SK-N-SH treated with all-trans-retinoic acid at 6 μM for 48 hours (cell line): ENCODE results near the gene EPS8.

ENCODE experiments used
- ATAC-seq: fragments of 200-7000 bp; cut with Tn5 transposase; 3 replicates; pipeline ENCODE4 v1.9.1; 2020; ENCODE audit warnings: mild to moderate bottlenecking, moderate library complexity
- ARNTL ChIP-seq: fragments of 450-650 bp; formaldehyde crosslinking; IDR thresholded peaks from 2 replicates; pipeline ENCODE4 v1.5.0; 2020; ENCODE audit warnings: low read depth, mild to moderate bottlenecking, moderate library complexity, borderline replicate concordance
- BACH2 ChIP-seq: fragments of 250-450 bp; sonication (Bioruptor Pico); IDR thresholded peaks from 2 replicates; pipeline ENCODE4 v1.9.0; 2021; ENCODE audit warnings: mild to moderate bottlenecking, borderline replicate concordance
- CREB5 ChIP-seq: fragments of 250-450 bp; sonication (Bioruptor Pico); IDR thresholded peaks from 2 replicates; pipeline ENCODE4 v1.5.1; 2020; ENCODE audit warnings: low read depth, mild to moderate bottlenecking, moderate library complexity
- CSDC2 ChIP-seq: fragments of 250-450 bp; sonication (Bioruptor Pico); IDR thresholded peaks from 2 replicates; pipeline ENCODE4 v1.5.0; 2020; ENCODE audit warnings: mild to moderate bottlenecking, moderate library complexity
- ESRRG ChIP-seq: fragments of 250-450 bp; sonication (Bioruptor Pico); IDR thresholded peaks from 2 replicates; pipeline ENCODE4 v1.6.1; 2021; ENCODE audit warnings: mild to moderate bottlenecking
- GLIS3 ChIP-seq: fragments of 250-450 bp; sonication (Bioruptor Pico); IDR thresholded peaks from 2 replicates; pipeline ENCODE4 v1.5.0; 2020; ENCODE audit warnings: mild to moderate bottlenecking, moderate library complexity
- ISL1 ChIP-seq: fragments of 250-450 bp; sonication (Bioruptor Pico); IDR thresholded peaks from 2 replicates; pipeline ENCODE4 v2.1.2; 2022; ENCODE audit warnings: mild to moderate bottlenecking, moderate library complexity
- OSR1 ChIP-seq: fragments of 250-450 bp; sonication (Bioruptor Pico); IDR thresholded peaks from 2 replicates; pipeline ENCODE4 v1.8.0; 2022; ENCODE audit warnings: moderate library complexity, mild to moderate bottlenecking, inconsistent platforms
- POU6F1 ChIP-seq: fragments of 250-450 bp; sonication (Bioruptor Pico); IDR thresholded peaks from 2 replicates; pipeline ENCODE4 v1.8.0; 2021; ENCODE audit warnings: low read depth, mild to moderate bottlenecking, moderate library complexity, borderline replicate concordance
- PPARA ChIP-seq: fragments of 250-450 bp; sonication (Bioruptor Pico); IDR thresholded peaks from 2 replicates; pipeline ENCODE4 v1.5.0; 2020; ENCODE audit warnings: mild to moderate bottlenecking, borderline replicate concordance
- RARB ChIP-seq: fragments of 250-450 bp; sonication (Bioruptor Pico); IDR thresholded peaks from 2 replicates; pipeline ENCODE4 v1.8.0; 2021; ENCODE audit warnings: mild to moderate bottlenecking, moderate library complexity
- SNAI2 ChIP-seq: fragments of 250-450 bp; sonication (Bioruptor Pico); IDR thresholded peaks from 2 replicates; pipeline ENCODE4 v1.5.0; 2020; ENCODE audit warnings: mild to moderate bottlenecking, moderate library complexity
- TCF4 ChIP-seq: fragments of 250-450 bp; sonication (Bioruptor Pico); IDR thresholded peaks from 2 replicates; pipeline ENCODE4 v1.8.0; 2021; ENCODE audit warnings: mild to moderate bottlenecking, moderate library complexity, borderline replicate concordance
- TOX ChIP-seq: fragments of 250-450 bp; sonication (Bioruptor Pico); IDR thresholded peaks from 2 replicates; pipeline ENCODE4 v1.8.0; 2021; ENCODE audit warnings: mild to moderate bottlenecking, moderate library complexity, borderline replicate concordance
- TSHZ2 ChIP-seq: fragments of 250-450 bp; sonication (Bioruptor Pico); IDR thresholded peaks from 2 replicates; pipeline ENCODE4 v1.5.0; 2020; ENCODE audit warnings: mild to moderate bottlenecking, moderate library complexity
- ZC3H10 ChIP-seq: fragments of 250-450 bp; sonication (Bioruptor Pico); IDR thresholded peaks from 2 replicates; pipeline ENCODE4 v1.5.1; 2021; ENCODE audit warnings: mild to moderate bottlenecking, moderate library complexity
- ZFP3 ChIP-seq: fragments of 250-450 bp; sonication (Bioruptor Pico); IDR thresholded peaks from 2 replicates; pipeline ENCODE4 v1.5.0; 2020; ENCODE audit warnings: mild to moderate bottlenecking, moderate library complexity
- ZFP30 ChIP-seq: fragments of 450-650 bp; formaldehyde crosslinking; IDR thresholded peaks from 2 replicates; pipeline ENCODE4 v1.5.0; 2022; ENCODE audit warnings: mild to moderate bottlenecking, moderate library complexity
- ZNF565 ChIP-seq: fragments of 450-650 bp; formaldehyde crosslinking; conservative IDR thresholded peaks from 2 replicates; pipeline ENCODE4 v1.5.0; 2020; ENCODE audit warnings: low read depth, mild to moderate bottlenecking, moderate library complexity
- ZNF8 ChIP-seq: fragments of 450-650 bp; formaldehyde crosslinking; IDR thresholded peaks from 2 replicates; pipeline ENCODE4 v1.5.0; 2020; ENCODE audit warnings: mild to moderate bottlenecking, moderate library complexity
- TF ChIP-seq, protein P1 (sequence below): fragments of 250-450 bp; sonication (Bioruptor Pico); IDR thresholded peaks from 2 replicates; pipeline ENCODE4 v1.5.1; 2021; ENCODE audit warnings: mild to moderate bottlenecking, moderate library complexity

Gene EPS8

DNA sequence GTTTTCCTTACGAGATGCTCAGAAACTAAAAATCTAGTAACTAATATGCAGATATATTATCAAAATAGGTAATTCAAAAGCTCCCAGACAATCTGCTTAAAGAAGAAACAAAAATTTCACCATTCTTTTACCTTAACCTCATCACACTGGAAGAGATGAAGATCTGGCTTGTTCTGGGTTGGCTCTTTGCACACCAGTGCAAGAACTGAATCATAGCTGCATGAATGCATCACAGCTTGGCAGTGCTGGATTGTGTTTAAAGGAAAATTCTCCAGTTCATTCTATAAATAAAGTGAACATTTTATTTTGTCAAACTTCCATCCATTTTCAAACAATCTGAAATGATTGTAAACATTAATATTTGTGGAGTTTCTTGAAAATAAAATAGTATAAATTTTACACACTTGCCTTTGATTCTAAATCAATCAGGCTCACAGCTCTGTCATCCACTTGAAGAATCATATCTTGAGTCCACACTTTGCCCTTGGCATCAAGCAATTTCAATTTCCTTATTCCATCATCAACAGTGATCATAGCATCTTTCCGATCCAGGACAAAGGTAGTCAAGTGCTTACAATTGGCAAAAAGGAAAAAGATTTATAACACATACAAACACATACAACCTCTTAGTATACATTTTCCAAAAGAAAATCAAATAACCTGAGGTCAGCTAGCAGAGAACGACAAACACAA is 119.8 kb downstream of the EPS8 start:
- no peak for ATAC-seq
- TF ChIP-seq TCF4 (CRISPR knock-in tag): no peak
- TF ChIP-seq TSHZ2 (CRISPR knock-in tag): no peak
- no peak for TF ChIP-seq SNAI2
- no peak for TF ChIP-seq CREB5 (CRISPR knock-in tag)
- TF ChIP-seq ZNF8 (CRISPR knock-in tag): no peak
- TF ChIP-seq ISL1: no peak
- TF ChIP-seq GLIS3: no peak
- TF ChIP-seq OSR1 (CRISPR knock-in tag): no peak
- no peak for TF ChIP-seq BACH2 (CRISPR knock-in tag)
- no peak for TF ChIP-seq ZNF565 (CRISPR knock-in tag)
- TF ChIP-seq POU6F1 (CRISPR knock-in tag): no peak
- TF ChIP-seq PPARA (CRISPR knock-in tag): no peak
- TF ChIP-seq, protein P1, sequence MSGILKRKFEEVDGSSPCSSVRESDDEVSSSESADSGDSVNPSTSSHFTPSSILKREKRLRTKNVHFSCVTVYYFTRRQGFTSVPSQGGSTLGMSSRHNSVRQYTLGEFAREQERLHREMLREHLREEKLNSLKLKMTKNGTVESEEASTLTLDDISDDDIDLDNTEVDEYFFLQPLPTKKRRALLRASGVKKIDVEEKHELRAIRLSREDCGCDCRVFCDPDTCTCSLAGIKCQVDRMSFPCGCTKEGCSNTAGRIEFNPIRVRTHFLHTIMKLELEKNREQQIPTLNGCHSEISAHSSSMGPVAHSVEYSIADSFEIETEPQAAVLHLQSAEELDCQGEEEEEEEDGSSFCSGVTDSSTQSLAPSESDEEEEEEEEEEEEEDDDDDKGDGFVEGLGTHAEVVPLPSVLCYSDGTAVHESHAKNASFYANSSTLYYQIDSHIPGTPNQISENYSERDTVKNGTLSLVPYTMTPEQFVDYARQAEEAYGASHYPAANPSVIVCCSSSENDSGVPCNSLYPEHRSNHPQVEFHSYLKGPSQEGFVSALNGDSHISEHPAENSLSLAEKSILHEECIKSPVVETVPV: no peak
- no peak for TF ChIP-seq ARNTL (CRISPR knock-in tag)
- TF ChIP-seq RARB (CRISPR knock-in tag): no peak
- TF ChIP-seq TOX (CRISPR knock-in tag): no peak
- TF ChIP-seq, all 23 proteins: peak for 0

GRCh38 chr12:15664491-15664890 is 124.7 kb downstream of the EPS8 start:
- peak; percentile 19; the same call in 2 of the 3 replicates for ATAC-seq
- no peak for TF ChIP-seq ZC3H10
- no peak for TF ChIP-seq CSDC2 (CRISPR knock-in tag)
- TF ChIP-seq, protein P1: no peak
- no peak for TF ChIP-seq ZNF565 (CRISPR knock-in tag)
- no peak for TF ChIP-seq ESRRG (CRISPR knock-in tag)
- no peak for TF ChIP-seq ZFP30 (CRISPR knock-in tag)
- TF ChIP-seq SNAI2: no peak
- TF ChIP-seq ZNF8 (CRISPR knock-in tag): no peak
- no peak for TF ChIP-seq TOX (CRISPR knock-in tag)
- no peak for TF ChIP-seq OSR1 (CRISPR knock-in tag)
- TF ChIP-seq TCF4 (CRISPR knock-in tag): no peak

DNA sequence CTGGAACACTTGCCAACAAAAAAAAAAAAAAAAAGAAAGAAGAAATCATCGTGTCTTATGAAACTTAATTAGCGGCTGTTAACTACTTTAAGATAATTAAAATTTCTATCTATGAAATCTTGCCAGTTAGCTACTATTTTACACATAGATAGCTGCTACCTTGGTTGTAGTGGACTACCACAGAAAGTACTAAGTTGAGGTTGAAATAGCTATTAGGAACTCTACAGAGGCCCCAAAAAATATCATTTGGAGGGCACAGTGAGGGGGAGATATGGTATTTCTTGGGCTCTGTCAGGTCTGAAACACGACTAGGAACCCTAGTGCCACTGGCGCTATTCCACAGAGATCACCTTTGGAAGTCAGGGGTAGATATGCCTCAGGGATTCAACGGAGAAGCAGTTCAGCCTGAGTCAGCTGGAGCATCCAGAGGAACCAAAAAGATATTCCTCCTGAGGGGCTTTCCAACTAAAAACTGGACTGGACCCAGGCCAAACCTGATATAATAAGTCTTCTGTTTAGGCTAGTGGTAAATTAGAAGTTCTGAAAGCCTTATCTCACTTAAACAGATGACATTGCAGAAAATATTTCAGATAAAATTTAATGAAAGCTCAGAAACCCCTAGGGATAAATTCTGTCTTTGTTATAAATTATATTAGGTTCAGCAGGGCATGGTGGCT is 126.1 kb downstream of the EPS8 start:
- ATAC-seq: peak; percentile 60
- TF ChIP-seq RARB (CRISPR knock-in tag) (no peak), CREB5 (CRISPR knock-in tag) (no peak), BACH2 (CRISPR knock-in tag) (no peak), POU6F1 (CRISPR knock-in tag) (no peak), ZFP3 (CRISPR knock-in tag) (no peak), CSDC2 (CRISPR knock-in tag) (no peak), ISL1 (peak; percentile 62), ZC3H10 (no peak)
- TF ChIP-seq, all 23 proteins: peak for 1
